ENCODE results near the gene ARFGAP3. TPM values are rescaled to one million over a fixed set of nuclear protein-coding genes. Genes with fewer than 3 reads are reported as not detected.
A peak's percentile ranks its signal among the peaks of the same experiment; 100 is the strongest.

Gene ARFGAP3
- total RNA-seq, 1 experiment from 2014 or later: 51.2 TPM

GRCh38 chr22:42820045-42820763, 36.9 kb downstream of the ARFGAP3 start:
- DNase-seq (ENCODE audit: low read depth): peak; percentile 63

- no peak for DNase-seq (ENCODE audit: low read depth)
Observed at GRCh38 chr22:42819412-42820044, 37.5 kb downstream of the ARFGAP3 start.

DNA sequence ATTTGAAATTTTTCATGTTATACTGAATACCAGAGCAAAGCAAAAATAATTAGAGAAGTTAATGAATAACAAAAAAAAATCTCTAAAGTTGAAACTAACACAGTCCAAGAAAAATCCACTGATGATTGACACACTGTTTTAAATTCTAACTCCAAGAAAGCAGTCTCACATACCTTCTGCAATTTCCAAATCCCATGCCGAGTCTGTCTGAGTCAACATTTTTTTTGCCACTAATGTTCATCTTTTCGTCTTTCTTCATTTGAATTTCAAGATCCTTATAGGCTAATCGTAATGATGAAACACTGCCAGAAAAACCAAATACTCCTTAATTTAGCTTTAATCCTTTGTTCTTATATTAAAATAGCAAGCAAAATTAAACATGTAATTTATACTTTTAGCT, 39.5 kb downstream of the ARFGAP3 start:
- DNase-seq (ENCODE audit: low read depth): no peak

DNA sequence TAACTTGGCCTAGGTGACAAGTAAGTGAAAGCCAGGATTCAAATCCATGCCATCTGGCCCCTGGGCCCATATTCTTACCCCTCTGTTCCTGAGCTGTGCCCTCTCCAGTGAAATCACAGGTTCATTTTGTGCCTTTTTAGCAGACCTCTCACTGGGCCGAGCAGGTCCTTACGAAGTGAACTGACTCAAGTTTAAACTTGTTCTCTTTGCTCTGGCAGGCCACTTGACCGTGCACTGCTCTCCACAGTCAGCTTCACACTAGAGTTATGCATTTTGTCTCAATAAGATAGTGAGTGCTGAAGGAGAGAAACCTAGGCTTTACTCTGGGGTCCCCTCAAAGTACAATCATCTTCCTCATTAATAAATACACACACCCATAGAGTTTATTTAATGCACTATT, 40.7 kb downstream of the ARFGAP3 start:
- DNase-seq (ENCODE audit: low read depth): no peak

DNA sequence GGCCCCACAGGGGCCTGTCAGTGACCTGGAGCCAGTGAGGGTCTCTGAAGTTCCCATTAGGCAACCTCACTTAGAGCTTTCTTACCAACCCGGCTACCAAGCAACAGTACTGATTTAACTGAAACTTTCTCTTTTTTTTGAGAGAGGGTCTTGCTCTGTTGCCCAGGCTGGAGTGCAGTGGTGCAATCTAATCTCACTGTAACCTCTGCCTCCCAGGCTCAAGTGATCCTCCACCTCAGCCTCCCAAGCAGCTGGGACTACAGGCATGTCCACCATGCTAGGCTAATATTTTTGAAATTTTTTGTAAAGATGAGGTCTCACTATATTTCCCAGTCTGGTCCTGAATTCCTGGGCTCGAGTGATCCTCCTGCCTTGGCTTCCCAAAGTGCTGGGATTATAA, 42.5 kb downstream of the ARFGAP3 start:
- no peak for DNase-seq (ENCODE audit: low read depth)

DNA sequence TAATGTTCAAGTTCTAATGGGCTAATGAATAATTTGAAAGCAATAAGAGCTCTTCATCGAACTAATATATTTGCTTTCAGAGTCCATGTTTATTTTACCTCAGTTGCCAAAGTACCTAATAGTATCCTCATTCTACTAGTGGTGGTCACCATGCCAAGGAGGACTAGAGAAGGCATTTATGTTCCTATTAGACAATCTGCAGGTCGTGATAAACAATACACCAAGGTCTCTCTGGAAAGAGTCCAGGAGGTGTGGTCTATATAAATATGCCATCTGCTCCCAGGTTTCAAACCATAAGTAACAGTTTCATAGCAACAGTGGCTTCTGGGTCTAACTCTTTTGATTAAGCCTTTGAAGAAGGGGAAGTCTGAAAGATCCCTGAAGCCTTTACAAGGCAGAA, 42.9 kb downstream of the ARFGAP3 start:
- DNase-seq (ENCODE audit: low read depth): no peak

DNA sequence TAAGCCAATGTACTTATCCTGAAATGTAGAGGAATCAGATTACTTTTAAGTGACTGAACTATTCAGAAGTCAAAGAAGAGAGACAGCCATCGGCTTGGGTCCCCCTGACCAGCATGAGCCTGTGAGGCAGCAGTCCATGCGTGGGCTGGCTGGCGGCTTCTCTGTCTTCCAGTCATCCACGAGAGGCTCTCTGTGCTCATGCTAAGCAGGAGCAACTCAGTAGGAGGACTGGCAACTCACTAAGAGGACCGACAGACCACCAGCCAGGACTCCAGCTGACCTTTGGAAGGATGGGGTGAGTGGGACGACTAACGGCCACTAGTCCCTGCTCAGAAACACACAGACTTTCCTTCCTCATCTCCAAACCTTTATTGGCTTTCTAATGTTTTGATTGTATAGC, 43.6 kb downstream of the ARFGAP3 start:
- DNase-seq (ENCODE audit: low read depth): no peak

GRCh38 chr22:42811459-42811858, 45.6 kb downstream of the ARFGAP3 start:
- no peak for DNase-seq (ENCODE audit: low read depth)

- DNase-seq (ENCODE audit: low read depth): no peak
Observed at GRCh38 chr22:42808521-42808920, 48.6 kb downstream of the ARFGAP3 start.

- no peak for DNase-seq (ENCODE audit: low read depth)
Observed at GRCh38 chr22:42807185-42807584, 49.9 kb downstream of the ARFGAP3 start.

DNA sequence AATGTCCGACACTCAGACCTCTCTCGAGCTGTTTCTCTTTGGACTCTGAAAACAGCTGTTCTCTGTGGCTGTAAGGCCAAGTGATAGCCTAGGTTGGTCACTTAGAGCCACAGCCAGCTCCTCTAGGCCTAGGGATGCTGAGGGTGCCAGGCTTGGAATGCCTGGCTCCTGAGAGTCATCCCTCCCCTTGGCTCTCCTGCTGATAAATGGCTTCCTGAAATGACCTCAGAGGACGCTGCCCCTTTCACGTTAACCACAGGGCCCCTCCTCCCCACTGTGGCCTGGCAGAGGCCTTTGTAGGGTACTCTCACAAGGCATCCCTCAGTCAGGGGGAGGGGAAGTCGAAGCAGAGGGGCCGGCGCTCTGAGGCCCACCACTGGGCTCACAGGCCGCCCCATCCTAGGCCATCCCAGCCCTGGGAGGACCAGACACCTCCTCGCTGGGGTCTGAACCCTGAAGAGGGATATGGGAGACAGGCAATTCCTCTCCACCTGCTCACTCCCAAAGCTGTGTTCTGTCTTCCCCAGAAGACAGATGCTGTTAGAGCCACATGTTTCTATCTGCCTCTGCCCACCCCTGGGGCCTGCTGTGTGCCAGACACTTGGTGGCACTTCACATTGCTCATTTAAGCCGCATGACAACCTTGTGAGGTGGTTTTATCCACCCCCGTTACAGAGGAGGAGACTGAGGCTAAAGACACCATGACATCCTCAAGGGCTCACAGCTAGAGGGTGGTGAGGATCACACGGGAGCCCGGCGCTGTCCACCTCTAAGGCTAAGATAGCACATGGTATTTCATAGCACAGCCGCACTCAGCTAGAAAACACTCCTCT, 50.9 kb downstream of the ARFGAP3 start:
- DNase-seq (ENCODE audit: low read depth): no peak

DNA sequence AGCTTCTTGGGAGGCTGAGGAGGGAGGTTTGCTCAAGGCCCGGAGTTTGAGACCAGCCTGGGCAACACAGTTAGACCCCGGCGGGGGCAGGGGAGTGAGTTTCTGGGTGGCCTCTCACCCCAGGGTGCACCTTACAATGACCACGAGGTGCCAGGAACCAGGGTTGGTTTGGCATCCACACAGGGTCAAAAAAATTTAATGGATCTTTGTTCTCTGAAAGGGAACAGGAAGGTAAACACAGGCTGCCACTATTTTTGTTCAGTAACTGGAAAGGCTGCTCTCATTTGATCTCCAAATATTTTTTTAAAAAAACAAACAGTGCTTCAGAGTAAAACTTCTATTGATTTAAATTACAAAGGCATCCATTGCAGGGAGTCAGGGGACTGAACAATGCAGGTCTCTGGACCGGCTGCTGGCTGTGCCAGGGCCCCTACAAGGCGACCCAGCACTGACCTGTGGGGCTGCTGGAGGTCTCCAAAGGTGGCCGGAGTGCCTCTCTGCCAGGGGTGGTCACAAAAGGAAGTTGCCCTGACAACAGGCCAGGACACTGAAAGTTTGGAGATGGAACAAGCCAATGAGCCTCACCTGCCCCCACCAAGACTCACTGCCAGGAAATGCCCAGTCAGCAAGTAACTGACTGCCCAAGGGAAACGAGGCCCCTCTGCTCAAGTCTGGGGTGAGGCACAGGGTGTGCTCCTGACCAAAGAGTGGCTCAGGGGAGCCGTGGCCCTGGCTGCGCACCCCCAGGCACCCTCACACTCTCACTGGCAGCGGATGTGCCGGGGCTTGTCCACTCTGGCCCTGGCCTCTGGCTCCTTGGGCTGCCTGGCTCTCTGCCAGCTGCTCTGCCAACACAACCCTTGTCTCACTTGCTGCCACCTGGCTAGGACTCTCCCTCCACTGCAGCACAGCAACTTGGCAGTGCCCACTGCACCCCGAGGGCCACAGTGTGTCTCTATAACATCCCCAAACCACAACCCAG, 51.8 kb downstream of the ARFGAP3 start:
- DNase-seq (ENCODE audit: low read depth): no peak

DNA sequence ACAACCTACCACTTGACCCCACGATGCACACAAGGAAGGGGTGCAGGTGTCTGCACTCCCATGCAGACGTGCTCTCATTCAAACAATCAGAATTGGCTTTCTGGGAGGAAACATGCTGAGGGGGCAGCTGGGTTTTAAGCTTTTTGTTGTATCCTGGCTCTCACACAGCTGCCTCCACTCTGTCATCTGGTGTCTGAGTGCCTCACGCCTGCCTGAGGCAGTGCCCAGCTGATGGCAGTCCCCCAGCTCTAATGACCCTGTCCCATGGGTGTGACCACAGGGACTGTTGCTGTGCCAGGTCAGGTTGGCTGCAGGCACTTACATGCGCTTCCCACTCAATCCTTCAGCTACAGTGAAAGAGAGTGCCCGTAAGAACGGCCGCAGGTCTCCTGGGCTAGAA, 53.7 kb downstream of the ARFGAP3 start:
- no peak for DNase-seq (ENCODE audit: low read depth)

GRCh38 chr22:42801252-42802080, 55.6 kb downstream of the ARFGAP3 start:
- DNase-seq (ENCODE audit: low read depth): no peak

DNA sequence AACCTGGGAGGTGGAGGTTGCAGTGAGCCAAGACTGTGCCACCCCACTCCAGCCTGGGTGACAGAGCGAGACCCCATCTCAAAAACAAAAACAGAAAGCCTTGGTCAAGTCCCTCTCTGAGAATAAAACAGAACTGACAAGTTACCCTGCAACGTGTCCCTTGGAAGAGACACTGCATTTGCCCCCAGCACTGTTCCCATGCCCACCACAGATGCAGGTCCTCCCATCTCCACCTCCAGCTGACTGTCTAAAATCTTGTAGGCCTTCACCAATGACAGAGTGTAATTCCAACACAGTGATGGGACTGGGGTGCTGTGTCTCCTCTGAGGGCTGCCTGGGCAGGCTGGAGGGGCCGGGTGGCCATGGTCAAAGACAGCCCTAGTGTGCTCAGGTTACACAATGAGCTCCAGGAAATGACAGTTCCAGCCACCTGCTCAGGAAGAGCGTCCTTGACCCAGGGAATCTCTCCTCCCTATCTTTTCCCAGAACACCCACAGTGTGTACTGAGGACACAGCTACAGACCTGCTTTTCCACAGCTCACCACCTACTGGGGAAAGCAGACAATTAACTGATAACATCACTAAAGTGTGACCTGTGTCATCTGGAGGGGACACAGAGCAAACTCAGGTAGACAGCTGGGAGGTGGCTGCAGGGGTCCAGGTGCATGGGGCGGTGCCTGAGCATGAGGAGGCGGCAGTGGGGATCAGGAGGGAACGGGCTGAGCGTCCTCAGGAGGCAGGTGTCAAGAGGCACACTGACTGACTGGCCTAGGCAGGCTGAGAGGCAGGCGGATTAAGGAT, 56.4 kb downstream of the ARFGAP3 start:
- no peak for DNase-seq (ENCODE audit: low read depth)

DNA sequence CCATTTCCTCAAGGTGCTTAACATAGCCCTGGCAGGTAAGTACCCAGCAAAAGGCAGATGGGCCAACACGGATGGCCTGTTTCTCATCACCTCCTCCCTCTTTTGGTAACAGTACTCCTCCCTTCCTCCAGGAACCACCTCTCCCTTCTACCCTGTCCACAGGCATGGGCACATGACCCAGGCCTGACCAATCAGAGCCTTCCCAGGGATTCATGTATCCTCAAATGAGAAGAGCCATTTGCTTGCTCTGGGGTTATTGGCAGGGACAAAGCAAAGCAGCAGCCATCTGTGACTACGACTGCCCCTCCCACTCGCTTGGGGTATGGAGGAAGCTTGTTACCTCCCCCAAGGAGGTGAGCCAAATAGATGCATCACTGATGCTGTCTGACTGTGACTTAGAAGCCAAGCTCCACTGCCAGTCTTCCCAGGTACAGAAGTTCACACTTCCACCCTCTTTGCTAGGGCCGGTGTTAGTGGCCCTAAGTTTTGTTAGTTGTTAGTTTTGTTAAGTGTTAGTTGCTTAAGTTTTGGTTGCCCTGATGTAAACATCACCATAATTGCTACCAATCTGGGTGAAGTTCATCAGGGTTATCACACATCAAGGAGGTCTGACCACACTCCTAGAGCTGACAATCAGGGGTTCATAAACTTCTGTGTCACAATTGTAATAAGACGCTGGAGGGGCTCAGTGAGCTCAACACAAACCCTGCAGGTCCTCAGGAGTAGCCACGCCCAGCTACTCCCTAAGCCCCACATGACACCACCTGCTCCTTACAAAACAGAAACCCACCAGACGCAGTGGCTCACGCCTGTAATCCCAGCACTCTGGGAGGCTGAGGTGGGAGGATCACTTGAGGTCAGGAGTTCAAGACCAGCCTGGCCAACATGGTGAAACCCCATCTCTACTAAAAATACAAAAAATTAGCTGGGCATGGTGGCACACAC, 57.3 kb downstream of the ARFGAP3 start:
- DNase-seq (ENCODE audit: low read depth): peak; percentile 9

DNA sequence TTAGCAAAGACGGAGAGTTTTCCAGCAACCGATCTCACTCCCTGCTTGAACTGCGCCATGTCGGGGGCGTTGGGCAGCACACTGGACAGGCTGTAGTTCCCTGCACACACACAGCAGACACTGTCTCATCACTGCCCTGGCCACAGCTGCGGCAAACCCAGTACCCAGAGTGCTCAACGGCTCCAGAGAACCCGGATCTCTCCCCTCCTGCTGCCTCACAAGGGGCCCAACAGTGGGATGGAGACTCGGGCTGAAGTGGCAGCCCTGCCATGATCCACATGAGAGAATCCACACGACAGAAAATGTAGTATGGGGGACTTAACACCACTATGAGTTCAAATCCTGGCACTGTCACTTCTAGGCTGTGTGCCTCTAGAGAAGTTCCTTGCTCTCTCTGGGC, 58.0 kb downstream of the ARFGAP3 start:
- no peak for DNase-seq (ENCODE audit: low read depth)

DNA sequence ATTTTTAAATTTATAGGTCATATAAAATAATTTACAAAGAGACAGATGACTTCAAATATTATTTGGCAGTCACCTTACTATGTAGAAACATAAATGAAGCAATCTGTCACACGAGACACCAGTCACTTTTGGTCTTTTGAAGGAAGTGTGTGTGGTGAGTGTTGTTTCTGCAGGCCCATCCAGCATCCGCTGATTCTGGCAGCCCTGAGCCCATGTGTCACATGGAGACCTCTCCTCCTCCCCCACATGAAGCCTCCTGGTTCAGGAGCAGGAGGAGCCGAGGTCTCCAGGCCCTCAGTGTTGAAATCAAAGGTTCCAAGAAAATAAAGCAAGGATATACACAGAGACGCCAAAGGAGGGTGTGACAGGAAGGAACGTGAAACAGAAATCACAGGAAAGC, 60.1 kb downstream of the ARFGAP3 start:
- no peak for DNase-seq (ENCODE audit: low read depth)

- DNase-seq (ENCODE audit: low read depth): no peak
Observed at GRCh38 chr22:42796081-42796480, 61.0 kb downstream of the ARFGAP3 start.
